HEK293 (cell line): ENCODE measurements around the gene IL1RAPL1.

Source experiments
- CTCF ChIA-PET: fragments of 350-600 bp; formaldehyde crosslinking; extraction: SDS; loops from one replicate; lab custom pipeline; 2021; ENCODE audit warnings: antibody characterized with exemption; lab: Yijun Ruan, JAX
- POLR2A ChIA-PET: fragments of 300-600 bp; formaldehyde crosslinking; extraction: SDS; loops from one replicate; lab custom pipeline; 2020; ENCODE audit warnings: antibody characterized with exemption, inconsistent platforms; lab: Yijun Ruan, JAX
- H3K27ac ChIP-seq: fragments of 200-500 bp; sonication (Bioruptor generic); 2 replicates; pipeline ENCODE4 v1.5.1; 2014; ENCODE audit warnings: low read depth, low read length, control low read depth, inconsistent platforms; ENCODE audit errors: extremely low read depth
- H3K36me3 ChIP-seq, 2 experiments: fragments of 200-500 bp in 1 of 2; sonication (Bioruptor generic) in 1 of 2; 1 replicate in 1 of 2; 2 replicates in 1 of 2; pipeline ENCODE4 v1.5.1; 2014 to 2017; ENCODE audit warnings: inconsistent platforms in 2 of 2, low read length in 2 of 2; ENCODE audit not compliant: control insufficient read depth in 2 of 2, insufficient read depth in 1 of 2
- H3K4me1 ChIP-seq: fragments of 200-500 bp; sonication (Bioruptor generic); 2 replicates; pipeline ENCODE4 v1.5.1; 2014; ENCODE audit warnings: mild to moderate bottlenecking, low read length, inconsistent platforms; ENCODE audit not compliant: control insufficient read depth, insufficient read depth
- H3K4me3 ChIP-seq: 2 replicates; pipeline ENCODE4 v1.5.1; 2011; ENCODE audit warnings: low read depth, mild to moderate bottlenecking, control low read depth, low read length, moderate library complexity
- H3K9me3 ChIP-seq: fragments of 200-500 bp; sonication (Bioruptor generic); 2 replicates; pipeline ENCODE4 v1.5.1; 2014; ENCODE audit warnings: low read depth, low read length, inconsistent platforms; ENCODE audit not compliant: control insufficient read depth, insufficient read depth
- HOXA7 ChIP-seq: sonication (generic); formaldehyde crosslinking; IDR thresholded peaks from 2 replicates; pipeline ENCODE4 v1.8.1; 2022; ENCODE audit warnings: missing genetic modification reagents, borderline replicate concordance
- HOXC10 ChIP-seq: sonication (generic); formaldehyde crosslinking; IDR thresholded peaks from 2 replicates; pipeline ENCODE4 v1.8.1; 2023; ENCODE audit warnings: mild to moderate bottlenecking, missing genetic modification reagents
- HOXD13 ChIP-seq: sonication (generic); formaldehyde crosslinking; IDR thresholded peaks from 2 replicates; pipeline ENCODE4 v1.8.0; 2022; ENCODE audit warnings: missing genetic modification reagents, borderline replicate concordance
- IKZF3 ChIP-seq: fragments of 450-650 bp; IDR thresholded peaks from 2 replicates; pipeline ENCODE4 v1.5.0; 2018; ENCODE audit warnings: missing biosample characterization, mild to moderate bottlenecking, missing genetic modification characterization, moderate library complexity
- MEIS1 ChIP-seq: sonication (generic); formaldehyde crosslinking; IDR thresholded peaks from 2 replicates; pipeline ENCODE4 v1.8.1; 2022; ENCODE audit warnings: missing genetic modification reagents, mild to moderate bottlenecking, borderline replicate concordance
- SETDB1 ChIP-seq: IDR thresholded peaks from one replicate; pipeline ENCODE4 v1.6.1; 2017; ENCODE audit warnings: mild to moderate bottlenecking, low read length, moderate library complexity, mixed read lengths; ENCODE audit not compliant: insufficient read length
- SP7 ChIP-seq: fragments of 450-650 bp; formaldehyde crosslinking; IDR thresholded peaks from 2 replicates; pipeline ENCODE4 v1.5.1; 2016; ENCODE audit warnings: missing biosample characterization, missing genetic modification characterization
- TRIM28 ChIP-seq: IDR thresholded peaks from 2 replicates; pipeline ENCODE4 v1.6.1; 2011; ENCODE audit warnings: low read length, control low read depth, borderline replicate concordance
- WT1 ChIP-seq: fragments of 450-650 bp; formaldehyde crosslinking; IDR thresholded peaks from 2 replicates; pipeline ENCODE4 v1.5.1; 2016; ENCODE audit warnings: missing biosample characterization, missing genetic modification characterization
- ZBTB8A ChIP-seq: fragments of 450-650 bp; formaldehyde crosslinking; IDR thresholded peaks from 2 replicates; pipeline ENCODE4 v1.5.1; 2016; ENCODE audit warnings: missing biosample characterization, missing genetic modification characterization
- ZFHX2 ChIP-seq: fragments of 450-650 bp; formaldehyde crosslinking; conservative IDR thresholded peaks from 2 replicates; pipeline ENCODE4 v1.5.1; 2016; ENCODE audit warnings: missing biosample characterization, missing genetic modification characterization
- ZFP37 ChIP-seq: fragments of 450-650 bp; formaldehyde crosslinking; IDR thresholded peaks from 2 replicates; pipeline ENCODE4 v1.5.1; 2016; ENCODE audit warnings: missing biosample characterization, missing genetic modification characterization
- ZFP69B ChIP-seq: fragments of 450-650 bp; formaldehyde crosslinking; IDR thresholded peaks from 2 replicates; pipeline ENCODE4 v1.5.1; 2016; ENCODE audit warnings: missing biosample characterization, missing genetic modification characterization
- ZNF114 ChIP-seq: fragments of 450-650 bp; formaldehyde crosslinking; IDR thresholded peaks from 2 replicates; pipeline ENCODE4 v1.5.0; 2017; ENCODE audit warnings: missing biosample characterization, missing genetic modification characterization
- ZNF121 ChIP-seq: fragments of 450-650 bp; formaldehyde crosslinking; IDR thresholded peaks from 2 replicates; pipeline ENCODE4 v1.5.1; 2016; ENCODE audit warnings: missing biosample characterization, missing genetic modification characterization
- ZNF146 ChIP-seq: fragments of 450-650 bp; formaldehyde crosslinking; IDR thresholded peaks from 2 replicates; pipeline ENCODE4 v1.5.1; 2016; ENCODE audit warnings: missing biosample characterization, missing genetic modification characterization
- ZNF2 ChIP-seq: fragments of 450-650 bp; formaldehyde crosslinking; IDR thresholded peaks from 2 replicates; pipeline ENCODE4 v1.5.1; 2016; ENCODE audit warnings: missing biosample characterization, missing genetic modification characterization
- ZNF302 ChIP-seq: fragments of 450-650 bp; formaldehyde crosslinking; IDR thresholded peaks from 2 replicates; pipeline ENCODE4 v1.5.1; 2016; ENCODE audit warnings: missing biosample characterization, missing genetic modification characterization, low read depth
- ZNF416 ChIP-seq: fragments of 450-650 bp; formaldehyde crosslinking; IDR thresholded peaks from 2 replicates; pipeline ENCODE4 v1.5.1; 2016; ENCODE audit warnings: missing biosample characterization, missing genetic modification characterization
- ZNF433 ChIP-seq: fragments of 450-650 bp; formaldehyde crosslinking; IDR thresholded peaks from 2 replicates; pipeline ENCODE4 v1.5.1; 2016; ENCODE audit warnings: missing biosample characterization, missing genetic modification characterization, low read depth
- ZNF514 ChIP-seq: fragments of 450-650 bp; formaldehyde crosslinking; IDR thresholded peaks from 2 replicates; pipeline ENCODE4 v1.5.1; 2016; ENCODE audit warnings: missing biosample characterization, missing genetic modification characterization
- ZNF544 ChIP-seq: fragments of 450-650 bp; formaldehyde crosslinking; IDR thresholded peaks from 2 replicates; pipeline ENCODE4 v1.5.0; 2017; ENCODE audit warnings: missing biosample characterization, missing genetic modification characterization
- ZNF585B ChIP-seq: fragments of 450-650 bp; formaldehyde crosslinking; IDR thresholded peaks from 2 replicates; pipeline ENCODE4 v1.5.1; 2016; ENCODE audit warnings: missing biosample characterization, missing genetic modification characterization
- ZNF596 ChIP-seq: fragments of 450-650 bp; IDR thresholded peaks from 2 replicates; pipeline ENCODE4 v1.5.0; 2018; ENCODE audit warnings: missing biosample characterization, mild to moderate bottlenecking, missing genetic modification characterization, moderate library complexity
- ZNF621 ChIP-seq: fragments of 450-650 bp; formaldehyde crosslinking; IDR thresholded peaks from 2 replicates; pipeline ENCODE4 v1.5.1; 2017; ENCODE audit warnings: missing biosample characterization, missing genetic modification characterization
- ZNF623 ChIP-seq: fragments of 450-650 bp; formaldehyde crosslinking; IDR thresholded peaks from 2 replicates; pipeline ENCODE4 v1.5.1; 2016; ENCODE audit warnings: missing biosample characterization, missing genetic modification characterization
- ZNF664 ChIP-seq: fragments of 450-650 bp; formaldehyde crosslinking; IDR thresholded peaks from 2 replicates; pipeline ENCODE4 v1.5.1; 2016; ENCODE audit warnings: missing biosample characterization, missing genetic modification characterization
- ZNF792 ChIP-seq: fragments of 450-650 bp; formaldehyde crosslinking; IDR thresholded peaks from 2 replicates; pipeline ENCODE4 v1.5.1; 2016; ENCODE audit warnings: missing biosample characterization, missing genetic modification characterization
- ZSCAN18 ChIP-seq: fragments of 450-650 bp; formaldehyde crosslinking; IDR thresholded peaks from 2 replicates; pipeline ENCODE4 v1.5.1; 2016; ENCODE audit warnings: missing biosample characterization, missing genetic modification characterization
- ZSCAN30 ChIP-seq: fragments of 450-650 bp; IDR thresholded peaks from 2 replicates; pipeline ENCODE4 v1.5.1; 2018; ENCODE audit warnings: missing biosample characterization, mild to moderate bottlenecking, missing genetic modification characterization, moderate library complexity
- ZXDB ChIP-seq: fragments of 450-650 bp; formaldehyde crosslinking; IDR thresholded peaks from 2 replicates; pipeline ENCODE4 v1.5.1; 2016; ENCODE audit warnings: missing biosample characterization, missing genetic modification characterization
- TF ChIP-seq, protein P1 (sequence below): fragments of 450-650 bp; formaldehyde crosslinking; IDR thresholded peaks from 2 replicates; pipeline ENCODE4 v1.5.0; 2017; ENCODE audit warnings: missing biosample characterization, missing genetic modification characterization, borderline replicate concordance

The IL1RAPL1 gene

GRCh38 chrX:29382811-29383210 is 795.6 kb downstream of the IL1RAPL1 start:
- ChIA-PET POLR2A (no interaction called here), CTCF (no interaction called here)
- H3K9me3 ChIP-seq = no peaks in the 10 kb centered on the region
- no peak overlapping the region for H3K4me3 ChIP-seq
- no peak overlapping the region for H3K27ac ChIP-seq
- no peaks in the 10 kb centered on the region for H3K36me3 ChIP-seq
- H3K4me1 ChIP-seq = no peaks in the 10 kb centered on the region
- TF ChIP-seq HOXA7 (CRISPR knock-in tag) (no peak), ZNF621 (tag by site-specific recombination) (no peak), ZBTB8A (no peak), SP7 (tag by site-specific recombination) (no peak), ZNF544 (no peak), MEIS1 (CRISPR knock-in tag) (no peak), TRIM28 (no peak), IKZF3 (tag by site-specific recombination) (no peak), ZNF664 (tag by site-specific recombination) (no peak), ZNF146 (no peak)

DNA sequence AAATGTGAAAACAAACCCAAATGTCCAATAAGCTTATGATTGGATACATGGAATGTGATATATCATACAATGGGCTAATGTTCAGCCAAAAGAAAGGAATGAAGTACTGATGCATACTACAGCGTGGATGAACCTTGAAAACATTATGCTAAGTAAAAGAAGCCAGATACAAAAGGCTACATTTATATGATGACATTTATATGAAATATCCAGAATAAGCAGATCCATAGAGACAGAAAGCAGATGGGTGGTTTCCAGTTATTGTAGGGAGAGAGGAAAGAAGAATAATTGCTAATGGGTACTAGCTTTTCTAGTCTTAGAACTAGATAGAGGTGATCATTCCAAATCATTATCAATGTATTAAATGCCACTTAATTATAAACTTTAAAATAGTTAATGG is 801.3 kb downstream of the IL1RAPL1 start:
- TF ChIP-seq ZNF623 (no peak), ZNF114 (tag by site-specific recombination) (no peak), ZFP69B (tag by site-specific recombination) (no peak), ZNF544 (no peak), HOXD13 (CRISPR knock-in tag) (no peak), ZNF792 (no peak), ZNF514 (tag by site-specific recombination) (no peak)
- ChIA-PET POLR2A (no interaction called here), CTCF (no interaction called here)
- Histone ChIP-seq H3K36me3 (no peaks in the 10 kb centered on the region), H3K4me1 (no peaks in the 10 kb centered on the region), H3K4me3 (no peak overlapping the region), H3K9me3 (no peaks in the 10 kb centered on the region), H3K27ac (no peak overlapping the region)

DNA sequence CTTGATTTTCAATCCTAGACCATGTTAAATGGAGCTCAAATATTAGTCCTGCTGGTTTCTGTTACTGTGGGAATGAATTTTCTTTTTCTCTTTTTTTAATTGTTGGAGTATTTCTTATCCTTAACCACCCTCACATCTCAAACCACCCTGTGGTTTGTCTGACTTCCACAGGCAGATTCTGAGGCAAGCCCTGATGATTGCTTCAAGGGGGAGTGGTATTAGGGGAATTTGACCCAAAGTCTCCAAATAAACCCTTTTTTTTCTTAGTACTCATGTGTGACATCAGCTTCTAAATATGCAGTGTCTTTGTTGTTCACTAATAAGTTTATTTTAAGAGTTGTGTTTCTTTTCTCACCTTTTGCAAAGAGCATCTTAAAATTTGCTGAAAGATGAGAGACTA is 810.3 kb downstream of the IL1RAPL1 start:
- ChIA-PET POLR2A (no interaction called here), CTCF (interaction anchor here (1.4 kb wide), 1 partner anchor 81 kb away, joined by 4 read pairs; no protein-coding TSS in a partner anchor)
- no peaks in the 10 kb centered on the region for H3K9me3 ChIP-seq
- no peaks in the 10 kb centered on the region for H3K36me3 ChIP-seq
- no peak overlapping the region for H3K4me3 ChIP-seq
- H3K27ac ChIP-seq = no peak overlapping the region
- no peaks in the 10 kb centered on the region for H3K4me1 ChIP-seq
- TF ChIP-seq ZSCAN18 (tag by site-specific recombination) (no peak), ZNF433 (tag by site-specific recombination) (no peak), ZNF416 (tag by site-specific recombination) (no peak), HOXC10 (CRISPR knock-in tag) (no peak), WT1 (no peak), ZNF585B (tag by site-specific recombination) (no peak), ZFHX2 (tag by site-specific recombination) (no peak), ZNF121 (no peak), ZNF596 (tag by site-specific recombination) (no peak), ZFP37 (no peak), ZXDB (tag by site-specific recombination) (no peak), ZSCAN30 (tag by site-specific recombination) (no peak), SETDB1 (no peak), ZNF2 (tag by site-specific recombination) (no peak), ZNF302 (tag by site-specific recombination) (no peak)
- TF ChIP-seq, protein P1, sequence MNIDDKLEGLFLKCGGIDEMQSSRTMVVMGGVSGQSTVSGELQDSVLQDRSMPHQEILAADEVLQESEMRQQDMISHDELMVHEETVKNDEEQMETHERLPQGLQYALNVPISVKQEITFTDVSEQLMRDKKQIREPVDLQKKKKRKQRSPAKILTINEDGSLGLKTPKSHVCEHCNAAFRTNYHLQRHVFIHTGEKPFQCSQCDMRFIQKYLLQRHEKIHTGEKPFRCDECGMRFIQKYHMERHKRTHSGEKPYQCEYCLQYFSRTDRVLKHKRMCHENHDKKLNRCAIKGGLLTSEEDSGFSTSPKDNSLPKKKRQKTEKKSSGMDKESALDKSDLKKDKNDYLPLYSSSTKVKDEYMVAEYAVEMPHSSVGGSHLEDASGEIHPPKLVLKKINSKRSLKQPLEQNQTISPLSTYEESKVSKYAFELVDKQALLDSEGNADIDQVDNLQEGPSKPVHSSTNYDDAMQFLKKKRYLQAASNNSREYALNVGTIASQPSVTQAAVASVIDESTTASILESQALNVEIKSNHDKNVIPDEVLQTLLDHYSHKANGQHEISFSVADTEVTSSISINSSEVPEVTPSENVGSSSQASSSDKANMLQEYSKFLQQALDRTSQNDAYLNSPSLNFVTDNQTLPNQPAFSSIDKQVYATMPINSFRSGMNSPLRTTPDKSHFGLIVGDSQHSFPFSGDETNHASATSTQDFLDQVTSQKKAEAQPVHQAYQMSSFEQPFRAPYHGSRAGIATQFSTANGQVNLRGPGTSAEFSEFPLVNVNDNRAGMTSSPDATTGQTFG = no peak
